Measurements from ENCODE around the gene GRIK1. TPM values are rescaled to one million over a fixed set of nuclear protein-coding genes. Genes with fewer than 3 reads are reported as not detected.
"Not testable (repeated sequence)": the region's sequence is repeated elsewhere in the genome, so short reads cannot be mapped to it uniquely, and the experiment has no call there.

The GRIK1 gene
- total RNA-seq, 1 experiment from 2014 or later: not detected

- intact Hi-C loops (cut with micrococcal nuclease; ENCODE audit: unreplicated experiment): no loop called here
- Mint-ChIP-seq H3K9me3 (ENCODE audit: unreplicated experiment) (no peaks in the 10 kb centered on the region), H3K36me3 (ENCODE audit: insufficient read depth, unreplicated experiment) (no peaks in the 10 kb centered on the region), H3K4me1 (ENCODE audit: low read depth, unreplicated experiment) (no peaks in the 10 kb centered on the region), H3K27ac (ENCODE audit: unreplicated experiment) (no peak overlapping the region), H3K27me3 (ENCODE audit: insufficient read depth, unreplicated experiment) (peaks cover 5% of the 10 kb centered on the region), H3K4me3 (ENCODE audit: unreplicated experiment) (no peak overlapping the region)
- TF ChIP-seq CTCF (IDR thresholded peaks at IDR 0.05; ENCODE audit: insufficient read depth in 1 of 2, low read depth in 1 of 2, low read length in 1 of 2, severe bottlenecking in 1 of 2, unreplicated experiment in 1 of 2): no peak
- ChIA-PET POLR2A (no interaction called here), CTCF (no interaction called here)
- no peaks in the 10 kb centered on the region for H3K9me3 ChIP-seq
- H3K4me1 ChIP-seq: no peaks in the 10 kb centered on the region
- BruUV-seq (replicated peaks): no TSS peak
- H3K4me3 ChIP-seq (ENCODE audit: low read depth, low read length): no peak overlapping the region
- H3K36me3 ChIP-seq (ENCODE audit: control insufficient read depth, insufficient read depth, low read length): no peaks in the 10 kb centered on the region
- H3K27me3 ChIP-seq (replicated peaks; ENCODE audit: control insufficient read depth, insufficient read depth, low read length): no peaks in the 10 kb centered on the region
- no peak for DNase-seq
Measured at GRCh38 chr21:29961291-29962027, 21.7 kb upstream of the GRIK1 start.

GRCh38 chr21:29958551-29958950 is 18.8 kb upstream of the GRIK1 start:
- DNase-seq: no peak
- no peaks in the 10 kb centered on the region for H3K9me3 ChIP-seq
- intact Hi-C loops (cut with micrococcal nuclease; ENCODE audit: unreplicated experiment): no loop called here
- H3K27me3 ChIP-seq (replicated peaks; ENCODE audit: control insufficient read depth, insufficient read depth, low read length): no peaks in the 10 kb centered on the region
- ChIA-PET POLR2A (no interaction called here), CTCF (no interaction called here)
- peaks cover 10% of the 10 kb centered on the region for H3K27me3 Mint-ChIP-seq (ENCODE audit: insufficient read depth, unreplicated experiment)
- no peaks in the 10 kb centered on the region for H3K36me3 ChIP-seq (ENCODE audit: control insufficient read depth, insufficient read depth, low read length)
- no peak overlapping the region for H3K4me3 Mint-ChIP-seq (ENCODE audit: unreplicated experiment)
- no peak for TF ChIP-seq CTCF (IDR thresholded peaks at IDR 0.05; ENCODE audit: insufficient read depth in 1 of 2, low read depth in 1 of 2, low read length in 1 of 2, severe bottlenecking in 1 of 2, unreplicated experiment in 1 of 2)
- no peaks in the 10 kb centered on the region for H3K4me1 ChIP-seq
- H3K9me3 Mint-ChIP-seq (ENCODE audit: unreplicated experiment): no peaks in the 10 kb centered on the region
- H3K4me3 ChIP-seq (ENCODE audit: low read depth, low read length): no peak overlapping the region
- BruUV-seq (replicated peaks): no TSS peak
- H3K36me3 Mint-ChIP-seq (ENCODE audit: insufficient read depth, unreplicated experiment): no peaks in the 10 kb centered on the region
- H3K27ac Mint-ChIP-seq (ENCODE audit: unreplicated experiment): no peak overlapping the region
- no peaks in the 10 kb centered on the region for H3K4me1 Mint-ChIP-seq (ENCODE audit: low read depth, unreplicated experiment)

- H3K9me3 ChIP-seq; CTCF ChIA-PET; POLR2A ChIA-PET; H3K4me1 Mint-ChIP-seq (ENCODE audit: low read depth, unreplicated experiment); BruUV-seq (replicated peaks); H3K27ac Mint-ChIP-seq (ENCODE audit: unreplicated experiment); H3K4me1 ChIP-seq; H3K4me3 ChIP-seq (ENCODE audit: low read depth, low read length); H3K36me3 Mint-ChIP-seq (ENCODE audit: insufficient read depth, unreplicated experiment); H3K36me3 ChIP-seq (ENCODE audit: control insufficient read depth, insufficient read depth, low read length); H3K27me3 ChIP-seq (replicated peaks; ENCODE audit: control insufficient read depth, insufficient read depth, low read length); H3K4me3 Mint-ChIP-seq (ENCODE audit: unreplicated experiment); H3K9me3 Mint-ChIP-seq (ENCODE audit: unreplicated experiment); DNase-seq; intact Hi-C loops (cut with micrococcal nuclease; ENCODE audit: unreplicated experiment): not testable (repeated sequence)
- H3K27me3 Mint-ChIP-seq (ENCODE audit: insufficient read depth, unreplicated experiment): peaks cover 12% of the 10 kb centered on the region
Measured at GRCh38 chr21:29958035-29958434, 18.2 kb upstream of the GRIK1 start.

Data from Caco-2 (cell line).